CD4-positive, alpha-beta T cell treated with Interleukin-1 beta for 1 hour (primary cell): ENCODE results near the gene TDRD9.

Experiments used
- DNase-seq, 2 donors: peaks; one replicate each; pipeline ENCODE4 v3.0.0-alpha.2; 2020 to 2022

The TDRD9 gene

GRCh38 chr14:104076743-104077142, 148.5 kb downstream of the TDRD9 start:
- peak in 1 of 2 donors; percentile 19 for DNase-seq

- peak; percentile 85 to 87 for DNase-seq
Observed at GRCh38 chr14:104078031-104078455, 149.8 kb downstream of the TDRD9 start.

- DNase-seq, result no peak
Observed at GRCh38 chr14:104080376-104081260, 152.4 kb downstream of the TDRD9 start.

DNA sequence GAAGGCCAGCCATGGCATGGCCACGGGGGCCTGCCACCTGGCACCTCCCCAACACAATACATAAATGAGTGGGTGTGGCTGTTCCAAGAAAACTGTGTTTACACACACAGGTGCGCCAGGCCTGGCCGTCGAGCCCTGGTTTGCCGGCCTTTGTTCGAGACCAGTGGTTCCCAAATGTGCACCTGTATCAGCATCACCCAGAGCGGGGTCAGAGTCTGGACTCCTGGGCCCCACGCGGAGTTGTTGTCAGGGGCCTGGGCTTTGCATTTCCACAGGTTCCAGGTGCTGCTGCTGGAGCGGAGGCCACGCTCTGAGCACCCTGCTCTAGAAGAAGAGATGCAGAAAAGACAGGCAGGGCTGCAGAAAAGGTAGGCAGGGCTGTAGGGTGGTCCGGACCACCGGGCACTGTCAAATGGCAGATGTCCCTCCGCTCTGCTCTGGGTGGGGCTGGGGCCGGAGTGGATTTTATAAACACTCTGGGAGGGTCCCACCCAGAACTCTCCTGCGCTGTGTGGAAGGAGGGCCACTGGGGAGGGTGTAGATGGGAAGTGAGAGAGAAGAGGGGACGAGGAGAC, 153.1 kb downstream of the TDRD9 start:
- DNase-seq, result no peak

GRCh38 chr14:104081951-104082464, 153.8 kb downstream of the TDRD9 start:
- DNase-seq, result no peak

DNA sequence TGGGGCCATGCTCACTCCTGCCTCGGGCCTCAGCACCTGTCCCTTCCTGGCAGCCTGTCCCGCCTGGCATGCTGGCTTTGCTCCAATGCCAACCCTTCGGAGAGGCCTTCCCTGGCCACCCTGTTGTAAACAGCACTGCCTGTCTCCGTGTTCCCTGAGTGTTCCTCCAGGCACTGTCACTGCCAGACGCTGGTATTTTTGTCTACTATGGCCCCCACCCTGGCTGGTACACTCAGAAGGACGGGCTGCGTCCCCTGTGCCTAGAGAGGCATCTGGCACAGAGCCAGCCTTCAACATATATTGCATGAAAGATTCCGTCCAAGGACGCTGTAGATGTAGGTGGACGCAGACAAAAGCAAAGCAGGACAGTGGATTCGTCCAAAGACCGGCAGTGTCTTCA, 154.6 kb downstream of the TDRD9 start:
- no peak for DNase-seq

DNA sequence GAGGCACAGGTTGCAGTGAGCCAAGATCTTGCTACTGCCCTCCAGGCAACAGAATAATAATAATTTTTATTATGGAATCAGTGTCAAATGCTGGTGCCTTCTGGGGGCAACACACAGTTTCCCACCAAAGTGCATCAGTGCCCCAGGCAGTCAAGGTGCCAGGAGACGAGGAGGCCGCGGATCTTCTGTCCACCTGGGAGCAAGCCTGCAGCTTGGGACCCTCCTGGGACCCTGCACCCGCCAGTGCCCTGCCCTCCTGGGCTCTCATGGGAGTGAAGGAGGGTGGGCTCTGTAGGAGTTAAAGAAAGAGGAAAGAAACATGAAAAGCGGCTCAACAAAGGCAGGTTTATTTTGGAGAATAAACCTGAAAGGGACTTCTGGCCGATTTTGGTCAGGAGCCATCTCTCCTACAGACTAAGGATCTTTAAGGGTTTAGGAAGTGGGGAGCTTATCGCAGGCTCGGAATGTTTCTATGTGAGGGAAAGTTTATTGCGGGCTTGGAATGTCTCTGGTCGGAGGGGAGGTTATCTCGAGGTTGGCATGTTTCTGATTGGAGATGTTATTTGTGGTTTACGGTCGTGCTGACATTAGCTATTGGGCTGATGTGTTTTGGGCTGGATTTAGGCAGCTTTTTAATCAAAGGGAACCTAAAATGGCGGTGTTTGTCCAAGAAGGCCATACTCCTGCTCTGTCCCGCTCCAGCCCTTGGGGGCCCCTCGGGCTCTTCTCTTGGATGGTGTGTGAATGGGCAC, 156.2 kb downstream of the TDRD9 start:
- DNase-seq, result no peak

- DNase-seq, result no peak
Observed at GRCh38 chr14:104085032-104085888, 157.0 kb downstream of the TDRD9 start, which contains the start of gene ASPG. ASPG (plus strand) TSS chr14:104085700; CDS start chr14:104085771, 71 bp downstream.

DNA sequence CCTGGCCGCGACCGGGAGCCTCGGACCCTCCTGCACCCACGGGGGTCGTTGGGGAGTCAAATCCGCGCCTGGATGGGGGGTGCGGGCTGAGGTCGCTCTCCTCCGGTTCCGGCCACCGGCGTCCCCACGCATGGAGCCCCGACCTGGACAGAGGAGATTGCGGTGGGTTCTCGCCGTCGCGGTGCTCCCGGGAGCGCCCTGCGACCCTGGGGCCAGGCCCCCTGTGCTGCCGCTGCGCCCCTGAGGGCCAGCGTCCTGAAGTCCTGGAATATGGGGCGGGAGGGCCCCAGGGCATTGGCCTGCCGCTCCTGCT, 157.6 kb downstream of the TDRD9 start:
- DNase-seq, result no peak

- no peak for DNase-seq
Observed at GRCh38 chr14:104086210-104086660, 158.0 kb downstream of the TDRD9 start.

GRCh38 chr14:104086661-104087461, 158.6 kb downstream of the TDRD9 start:
- no peak for DNase-seq

DNA sequence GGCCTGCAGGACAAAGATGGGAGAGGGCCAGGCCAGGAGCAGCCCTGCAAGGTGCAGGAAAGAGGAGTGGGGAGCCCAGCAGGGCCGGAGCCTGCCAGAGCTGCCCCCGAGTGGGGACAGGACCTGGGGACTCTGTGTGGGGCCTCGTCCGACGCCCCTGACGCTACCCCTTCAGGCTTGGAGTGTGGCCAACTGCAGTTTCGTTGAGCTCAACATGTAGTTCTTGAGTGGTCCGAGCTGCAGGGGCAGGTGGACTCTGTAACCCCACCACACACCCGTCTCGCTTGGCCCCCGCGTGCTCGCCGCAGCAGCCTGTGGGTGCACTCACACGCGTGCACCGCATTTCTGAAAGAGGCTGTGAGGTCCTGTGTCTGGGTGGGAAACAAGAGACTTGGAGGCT, 159.2 kb downstream of the TDRD9 start:
- DNase-seq, result no peak

DNA sequence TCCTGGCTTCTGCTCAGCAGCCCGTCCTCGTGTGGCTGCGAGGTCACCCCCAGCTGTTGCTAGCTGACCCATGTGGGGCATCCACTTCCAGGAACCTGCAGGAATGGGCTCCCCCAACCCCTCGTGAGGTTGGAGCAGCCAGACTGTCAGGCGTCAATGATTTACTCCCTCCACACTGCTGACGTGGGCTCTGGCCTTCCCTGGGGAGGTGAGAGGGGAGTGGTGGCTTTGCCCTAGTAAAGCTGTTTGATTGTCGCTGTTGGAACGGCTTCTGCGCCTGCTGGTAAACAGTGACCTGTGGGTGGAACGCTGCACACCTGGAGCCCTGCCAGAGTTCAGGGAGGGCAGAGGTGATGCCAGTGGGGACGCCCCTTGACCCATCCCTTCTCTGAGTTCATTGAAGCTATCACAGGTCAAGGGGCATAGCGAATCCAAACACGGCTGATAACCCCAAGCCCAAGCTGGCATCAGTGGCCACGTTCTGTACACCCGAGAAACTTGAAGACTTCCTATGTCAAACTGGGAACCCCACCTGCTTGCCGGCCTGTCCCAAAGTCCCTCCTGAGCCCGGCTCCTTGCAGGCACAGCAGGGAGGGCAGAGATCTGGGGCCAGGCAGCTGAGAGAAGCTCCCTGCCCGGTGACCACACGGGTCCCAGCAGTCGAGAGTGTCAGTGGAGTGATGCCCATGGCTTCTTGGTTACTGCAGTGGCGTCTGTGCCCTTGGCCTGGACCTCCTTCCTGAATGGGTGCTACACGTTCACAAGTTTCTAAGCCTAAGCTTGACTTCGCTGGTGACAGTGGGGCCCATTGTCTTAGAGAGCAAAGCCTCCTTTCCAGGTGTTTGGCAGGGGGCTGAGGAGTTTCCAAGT, 160.0 kb downstream of the TDRD9 start:
- no peak for DNase-seq

DNA sequence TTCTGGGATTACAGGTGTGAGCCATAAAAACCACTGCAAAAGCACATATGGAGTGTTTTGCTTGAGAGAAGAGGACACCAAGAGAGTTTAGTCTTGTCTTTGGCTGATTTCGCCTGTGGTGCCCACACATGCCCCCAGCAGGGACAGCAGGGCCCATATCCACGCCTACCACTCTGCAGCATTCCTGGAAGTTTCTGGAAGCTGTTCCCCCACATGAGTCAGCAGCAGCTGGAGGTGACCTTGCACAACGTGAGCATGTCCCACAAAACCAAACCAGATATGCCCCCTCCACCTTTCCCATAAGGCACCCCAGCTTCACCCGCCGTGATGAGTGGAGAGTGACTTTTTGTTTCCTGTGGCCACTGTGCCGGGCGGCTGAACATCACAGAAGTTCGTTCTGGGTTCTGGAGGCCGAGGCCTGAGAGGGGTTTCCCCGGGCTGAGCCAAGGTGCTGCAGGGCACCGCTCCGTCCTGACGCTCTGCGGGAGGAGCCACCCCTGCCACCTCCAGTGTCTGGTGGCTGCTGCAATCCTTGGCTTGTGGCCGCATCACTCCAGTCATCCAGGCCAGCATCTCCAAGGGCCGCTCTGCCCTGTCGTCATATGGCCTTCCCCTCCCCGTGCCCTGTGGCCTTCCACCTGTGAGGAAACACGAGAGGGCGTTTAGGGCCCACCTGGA, 162.0 kb downstream of the TDRD9 start:
- DNase-seq, result no peak

GRCh38 chr14:104091061-104091926, 163.0 kb downstream of the TDRD9 start:
- DNase-seq, result no peak

DNA sequence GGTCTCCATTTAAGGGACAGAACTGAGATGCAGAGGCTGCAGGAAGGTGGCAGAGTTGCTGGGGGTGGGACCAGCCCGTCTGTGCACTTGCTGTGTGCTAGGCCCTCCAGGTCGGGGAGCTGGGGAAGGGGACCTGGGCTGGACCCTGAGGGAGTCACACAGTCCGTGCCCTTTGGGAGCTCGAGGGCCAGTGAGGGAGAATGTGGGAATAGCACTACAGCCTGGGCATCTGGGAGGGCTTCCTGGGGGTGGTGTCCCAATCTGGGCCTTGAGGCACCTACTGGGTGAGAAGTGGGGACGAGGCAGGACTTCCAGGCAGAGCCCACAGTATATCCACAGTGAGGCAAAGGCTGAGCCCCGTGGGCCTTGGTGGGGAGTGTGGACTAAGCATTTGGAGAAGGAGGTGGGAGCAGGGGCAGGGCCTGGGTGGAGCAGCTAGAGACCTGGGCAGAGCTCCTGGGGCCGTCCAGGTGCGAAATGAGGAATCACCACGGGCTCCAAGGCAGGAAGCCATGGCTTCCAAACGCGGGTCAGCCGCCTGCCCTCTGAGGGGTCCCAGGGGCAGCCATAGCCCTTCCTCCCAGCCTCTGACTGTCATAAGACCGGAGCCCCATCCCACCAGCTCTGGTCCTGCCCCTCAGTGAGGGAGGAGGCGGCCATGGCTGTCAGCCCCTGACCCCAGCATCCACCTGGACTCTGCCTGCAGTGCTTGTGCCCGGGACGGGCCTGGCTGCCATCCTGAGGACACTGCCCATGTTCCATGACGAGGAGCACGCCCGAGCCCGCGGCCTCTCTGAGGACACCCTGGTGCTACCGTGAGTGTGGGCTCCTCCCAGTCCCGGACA, 163.9 kb downstream of the TDRD9 start:
- DNase-seq, result no peak

DNA sequence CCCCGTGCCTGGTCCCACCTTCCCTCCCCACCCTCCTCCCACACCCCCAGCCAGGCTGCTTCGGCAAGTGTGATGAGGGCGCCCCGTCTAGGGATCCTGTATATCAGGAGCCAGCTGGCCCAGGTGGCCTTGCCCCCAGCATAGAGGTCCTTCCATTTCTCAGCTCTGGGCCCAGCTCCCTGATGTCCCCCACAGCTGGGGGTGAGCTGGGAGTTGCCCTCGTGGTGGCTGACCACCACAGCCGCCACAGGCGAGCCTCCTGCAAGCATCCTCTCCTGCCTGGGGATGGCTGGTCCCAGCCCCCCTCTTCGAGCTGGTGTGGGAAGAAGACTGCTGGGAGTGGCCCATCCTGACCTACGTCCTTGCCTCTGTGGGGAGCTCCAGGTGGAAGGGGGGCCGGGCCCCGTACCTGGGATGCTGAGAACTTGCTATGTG, 164.7 kb downstream of the TDRD9 start:
- DNase-seq, result no peak
